GM12872 (cell line): Measurements from ENCODE around the gene CATSPER1.

Source experiments
- CTCF ChIP-seq: IDR thresholded peaks from 3 replicates; pipeline ENCODE4 v1.5.1; 2011; ENCODE audit warnings: low read depth, mild to moderate bottlenecking, low read length, moderate library complexity; ENCODE audit not compliant: insufficient read depth

The CATSPER1 gene

GRCh38 chr11:66011785-66012303, 14.4 kb downstream of the CATSPER1 start, which contains the start of gene CST6:
Gene CST6 (plus strand): TSS chr11:66012008. CDS start chr11:66012045, 37 bp downstream.
- TF ChIP-seq CTCF: no peak

GRCh38 chr11:66011239-66011784, 15.0 kb downstream of the CATSPER1 start:
- TF ChIP-seq CTCF: no peak

- TF ChIP-seq CTCF: no peak
Measured at GRCh38 chr11:66008468-66009101, 17.7 kb downstream of the CATSPER1 start.

DNA sequence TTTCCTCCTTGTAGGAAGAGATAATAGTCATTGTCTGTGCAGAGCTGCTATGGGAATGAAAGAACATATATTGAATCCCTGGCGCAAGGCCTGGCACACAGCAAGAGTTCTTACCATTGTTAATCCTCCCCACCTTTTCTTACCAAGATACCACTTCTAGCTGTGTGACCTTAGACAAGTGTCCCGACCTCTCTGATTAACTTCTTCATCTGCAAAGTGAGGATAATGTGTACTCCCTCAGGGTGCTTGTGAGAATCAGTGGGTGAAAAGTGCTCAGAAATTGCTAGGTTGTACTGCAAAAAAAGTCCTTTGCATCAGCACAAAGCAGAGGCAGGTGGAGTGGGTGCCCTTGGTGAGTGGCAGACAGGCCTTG, 18.2 kb downstream of the CATSPER1 start:
- TF ChIP-seq CTCF: no peak

- TF ChIP-seq CTCF: no peak
Measured at GRCh38 chr11:66007201-66007634, 19.1 kb downstream of the CATSPER1 start.

DNA sequence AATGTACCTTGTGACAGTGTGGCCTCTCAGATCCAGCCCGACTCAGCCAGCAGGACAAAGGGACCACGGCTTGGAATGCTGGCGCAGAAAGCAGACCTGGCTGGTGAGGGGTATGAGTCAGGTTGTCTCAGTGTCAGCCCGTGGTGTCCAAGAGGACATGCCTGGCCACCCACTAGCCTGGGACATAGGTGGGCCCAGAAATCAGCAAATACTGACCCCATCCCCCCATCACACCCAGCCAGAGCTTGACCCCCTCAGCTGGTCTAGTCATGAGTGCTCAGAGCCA, 19.4 kb downstream of the CATSPER1 start:
- no peak for TF ChIP-seq CTCF

GRCh38 chr11:66006134-66006890, 20.0 kb downstream of the CATSPER1 start:
- no peak for TF ChIP-seq CTCF
